ENCODE data around the gene TRIM8. TPM values are rescaled to one million over a fixed set of nuclear protein-coding genes. Genes with fewer than 3 reads are reported as not detected.

TRIM8 gene
- total RNA-seq, result 129 and 134 TPM in 2 replicates

GRCh38 chr10:102644066-102644645, at the start of gene TRIM8:
TRIM8 (plus strand) TSS chr10:102644479; CDS start chr10:102644618, 139 bp downstream.

Other genes starting within 250 kb of the TRIM8 start
- gene NFKB2, start 248.8 kb upstream of the TRIM8 start, total RNA-seq, result 25.9 and 33.4 TPM in 2 replicates
- gene PSD, start 225.7 kb upstream of the TRIM8 start, total RNA-seq, result 9.2 and 14.1 TPM in 2 replicates
- gene FBXL15, start 223.6 kb upstream of the TRIM8 start, total RNA-seq, result 26.8 and 31.7 TPM in 2 replicates
- gene CUEDC2, start 211.9 kb upstream of the TRIM8 start, total RNA-seq, result 103 and 137 TPM in 2 replicates
- not detected in 2 replicates for gene C10orf95, start 192.9 kb upstream of the TRIM8 start, total RNA-seq
- 169 and 196 TPM in 2 replicates for gene ACTR1A, start 141.8 kb upstream of the TRIM8 start, total RNA-seq
- 4.6 and 6.0 TPM in 2 replicates for gene SUFU, start 140.5 kb upstream of the TRIM8 start, total RNA-seq
- gene ARL3, start 69.9 kb downstream of the TRIM8 start, total RNA-seq, result 9.8 and 14.2 TPM in 2 replicates
- gene SFXN2, start 70.2 kb downstream of the TRIM8 start, total RNA-seq, result 7.4 and 19.3 TPM in 2 replicates
- gene WBP1L, start 99.5 kb downstream of the TRIM8 start, total RNA-seq, result 47.3 and 47.7 TPM in 2 replicates
- gene CYP17A1, start 192.9 kb downstream of the TRIM8 start, total RNA-seq, result not detected in 2 replicates
- 17.5 and 23.9 TPM in 2 replicates for gene BORCS7, start 209.8 kb downstream of the TRIM8 start, total RNA-seq
- gene AS3MT, start 225.0 kb downstream of the TRIM8 start, total RNA-seq, result 6.4 and 7.5 TPM in 2 replicates

Measured in myometrial cell (primary cell).